Vagina (tissue), 2 donors: ENCODE data around the gene SFXN3. TPM values are rescaled to one million over a fixed set of nuclear protein-coding genes. Genes with fewer than 3 reads are reported as not detected.

Experiments used
- DNase-seq, 2 donors: peaks; one replicate each; pipeline ENCODE4 v3.0.0-alpha.2; 2017; ENCODE audit errors: extremely low spot score in 2 of 2
- H3K27ac ChIP-seq: fragments of 200-600 bp; sonication (generic); one replicate; pipeline ENCODE4 v1.5.1; 2019
- H3K27me3 ChIP-seq: fragments of 200-600 bp; sonication (generic); one replicate; pipeline ENCODE4 v1.5.1; 2019
- H3K36me3 ChIP-seq, 2 donors: fragments of 200-600 bp; sonication (generic); one replicate each; pipeline ENCODE4 v1.5.1; 2017 to 2019
- H3K4me1 ChIP-seq: fragments of 200-600 bp; sonication (generic); one replicate; pipeline ENCODE4 v1.5.1; 2019
- H3K4me3 ChIP-seq, 2 donors: fragments of 200-600 bp; sonication (generic); 1 replicate in 1 of 2; 2 replicates in 1 of 2; pipeline ENCODE4 v1.5.1; 2016 to 2019
- H3K9me3 ChIP-seq: fragments of 200-600 bp; sonication (generic); one replicate; pipeline ENCODE4 v1.5.1; 2019
- CTCF ChIP-seq, 3 experiments: fragments of 450-650 bp in 2 of 3; fragments of 200-600 bp in 1 of 3; sonication (generic) in 1 of 3; IDR thresholded peaks; one replicate each; pipeline ENCODE4 v1.5.1; 2017 to 2019; ENCODE audit warnings: antibody characterized with exemption in 3 of 3, mild to moderate bottlenecking in 2 of 3, moderate library complexity in 2 of 3
- POLR2A ChIP-seq, 2 donors: fragments of 450-650 bp; IDR thresholded peaks; one replicate each; pipeline ENCODE4 v1.6.1; 2017; ENCODE audit warnings: antibody characterized with exemption in 2 of 2, mild to moderate bottlenecking in 2 of 2, moderate library complexity in 2 of 2
- POLR2AphosphoS5 ChIP-seq, 2 donors: sonication (generic); formaldehyde crosslinking; IDR thresholded peaks; one replicate each; pipeline ENCODE4 v1.9.0; 2017; ENCODE audit warnings: antibody characterized with exemption in 2 of 2, mild to moderate bottlenecking in 2 of 2, low read depth in 1 of 2; ENCODE audit not compliant: insufficient read depth in 1 of 2
- intact Hi-C: fragments of 100-400 bp; cut with DNase I; formaldehyde crosslinking; loops from one replicate; pipeline ENCODE4 v1.15.1; 2023
- total RNA-seq: library from RNA; depleted of rRNA; stranded (reverse); fragments of >200 nt; gene quantifications from one replicate; pipeline ENCODE4 v1.2.3, GENCODE V29; 2016

Gene SFXN3
- total RNA-seq, 1 donor from 2014 or later = 95.0 TPM

GRCh38 chr10:101085846-101086245, 54.8 kb downstream of the SFXN3 start:
- H3K9me3 ChIP-seq = no peaks in the 10 kb centered on the region
- intact Hi-C loops = no loop called here
- no peaks in the 10 kb centered on the region for H3K27me3 ChIP-seq

DNA sequence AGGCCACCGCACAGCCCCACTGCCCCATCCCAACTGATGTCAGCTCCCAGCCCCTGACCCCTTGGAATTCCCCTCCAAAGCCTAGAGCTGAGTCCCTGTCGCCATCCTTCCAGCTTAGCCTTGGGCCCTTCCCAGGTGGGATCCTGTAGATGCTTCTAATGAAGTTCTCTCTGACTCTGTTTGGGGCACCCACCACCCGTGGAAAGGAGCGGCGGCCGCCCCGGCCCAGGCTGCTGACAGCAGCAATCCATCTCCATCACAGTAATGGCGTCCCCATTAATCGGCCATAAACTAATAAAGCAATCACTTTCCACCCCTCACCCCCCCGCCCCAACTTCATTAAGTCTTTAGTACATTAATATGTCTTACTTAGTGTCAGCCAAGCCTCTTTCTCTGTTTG, 56.3 kb downstream of the SFXN3 start:
- DNase-seq = no peak
- H3K4me3 ChIP-seq = no peak overlapping the region
- intact Hi-C loops = no loop called here
- H3K9me3 ChIP-seq = no peaks in the 10 kb centered on the region
- TF ChIP-seq POLR2AphosphoS5 (IDR thresholded peaks at IDR 0.05; ENCODE audit: insufficient read depth in 1 of 2, low read depth in 1 of 2) (no peak), POLR2A (IDR thresholded peaks at IDR 0.05) (no peak), CTCF (IDR thresholded peaks at IDR 0.05) (no peak)
- no peaks in the 10 kb centered on the region for H3K27me3 ChIP-seq
- H3K36me3 ChIP-seq = no peaks in the 10 kb centered on the region
- no peaks in the 10 kb centered on the region for H3K4me1 ChIP-seq
- H3K27ac ChIP-seq = no peak overlapping the region

More at GRCh38 chr10:101085846-101086245, 54.8 kb downstream of the SFXN3 start:
- Histone ChIP-seq H3K4me3 (no peak overlapping the region), H3K27ac (no peak overlapping the region), H3K36me3 (no peaks in the 10 kb centered on the region), H3K4me1 (no peaks in the 10 kb centered on the region)
- TF ChIP-seq POLR2AphosphoS5 (IDR thresholded peaks at IDR 0.05; ENCODE audit: insufficient read depth in 1 of 2, low read depth in 1 of 2) (no peak), POLR2A (IDR thresholded peaks at IDR 0.05) (no peak), CTCF (IDR thresholded peaks at IDR 0.05) (no peak)
- DNase-seq = no peak

- Histone ChIP-seq H3K36me3 (no peaks in the 10 kb centered on the region), H3K27ac (no peak overlapping the region), H3K4me3 (no peak overlapping the region), H3K27me3 (no peaks in the 10 kb centered on the region), H3K4me1 (no peaks in the 10 kb centered on the region), H3K9me3 (no peaks in the 10 kb centered on the region)
- TF ChIP-seq POLR2AphosphoS5 (IDR thresholded peaks at IDR 0.05; ENCODE audit: insufficient read depth in 1 of 2, low read depth in 1 of 2) = no peak
- no peak for TF ChIP-seq POLR2A (IDR thresholded peaks at IDR 0.05)
- no peak for TF ChIP-seq CTCF (IDR thresholded peaks at IDR 0.05)
- intact Hi-C loops = no loop called here
- DNase-seq = no peak
Measured at GRCh38 chr10:101087965-101088364, 56.9 kb downstream of the SFXN3 start.

- no peak for DNase-seq
- H3K4me3 ChIP-seq = no peak overlapping the region
- no peaks in the 10 kb centered on the region for H3K9me3 ChIP-seq
- no peaks in the 10 kb centered on the region for H3K36me3 ChIP-seq
- H3K27ac ChIP-seq = no peak overlapping the region
- H3K27me3 ChIP-seq = no peaks in the 10 kb centered on the region
- intact Hi-C loops = no loop called here
- TF ChIP-seq CTCF (IDR thresholded peaks at IDR 0.05) (no peak), POLR2AphosphoS5 (IDR thresholded peaks at IDR 0.05; ENCODE audit: insufficient read depth in 1 of 2, low read depth in 1 of 2) (no peak), POLR2A (IDR thresholded peaks at IDR 0.05) (no peak)
- no peaks in the 10 kb centered on the region for H3K4me1 ChIP-seq
Measured at GRCh38 chr10:101089520-101090299, 58.7 kb downstream of the SFXN3 start.

GRCh38 chr10:101090597-101090996, 59.6 kb downstream of the SFXN3 start:
- H3K9me3 ChIP-seq = no peaks in the 10 kb centered on the region
- intact Hi-C loops = no loop called here
- DNase-seq = no peak
- H3K27me3 ChIP-seq = no peaks in the 10 kb centered on the region
- H3K4me1 ChIP-seq = no peaks in the 10 kb centered on the region
- no peak overlapping the region for H3K4me3 ChIP-seq
- H3K36me3 ChIP-seq = no peaks in the 10 kb centered on the region
- TF ChIP-seq POLR2AphosphoS5 (IDR thresholded peaks at IDR 0.05; ENCODE audit: insufficient read depth in 1 of 2, low read depth in 1 of 2) (no peak), CTCF (IDR thresholded peaks at IDR 0.05) (no peak), POLR2A (IDR thresholded peaks at IDR 0.05) (no peak)
- H3K27ac ChIP-seq = no peak overlapping the region
